Loucy (cell line): ENCODE data around the gene RCAN3.

Experiments used
- CTCF ChIP-seq: fragments of 200-600 bp; sonication (generic); conservative IDR thresholded peaks from 2 replicates; pipeline ENCODE4 v1.5.1; 2014; ENCODE audit warnings: mild to moderate bottlenecking, antibody characterized with exemption, low read length
- EZH2phosphoT487 ChIP-seq: fragments of 200-600 bp; IDR thresholded peaks from 2 replicates; pipeline ENCODE4 v1.6.1; 2018; ENCODE audit warnings: antibody characterized with exemption, mild to moderate bottlenecking, moderate library complexity, borderline replicate concordance

- TF ChIP-seq CTCF (no peak), EZH2phosphoT487 (no peak)
Measured at GRCh38 chr1:24554714-24555113, 52.1 kb downstream of the RCAN3 start.
